Heart left ventricle (tissue), 13 donors: ENCODE data around the gene SSX2IP.

Experiments
- CTCF ChIP-seq, 12 donors: fragments of 200-600 bp; sonication (generic) in 4 of 12; IDR thresholded peaks; one replicate each; pipeline versions ENCODE4 v1.5.0 to v1.8.0; 2018 to 2022; ENCODE audit warnings: antibody characterized with exemption in 12 of 12, mild to moderate bottlenecking in 5 of 12
- POLR2A ChIP-seq, 2 donors: fragments of 450-650 bp; IDR thresholded peaks; one replicate each; pipeline ENCODE4 v1.6.1; 2017; ENCODE audit warnings: antibody characterized with exemption in 2 of 2, mild to moderate bottlenecking in 2 of 2, moderate library complexity in 2 of 2
- donor health status: ischemic (EF 13 %, LVEDD 7.1; RV severe dilation, severe dysfunction).
- donor health status: DM: no; HTN: yes; CAD: no.
- donor health status: DM: no; HTN: no; CAD: no.
- donor health status: ischemic (EF 25% LVEDD 6.9; RV normal size, moderate dysfunction).
- donor health status: ischemic (EF 25% LVEDD 5.7; RV mildly dilated, moderate dysfunction).
- donor health status: ischemic (EF 35%, LVEDD 5.7; RV mildly dilated, moderate dysfunction).
- donor health status: nonischemic (EF 11% LVEDD 7.7; RV severe dilation, severe dysfunction).
- donor health status: DM: yes; HTN: yes; CAD: no.
- donor health status: PGD.
- donor health status: ischemic (EF 29% LVEDD 5.4; RV normal size, mild dysfunction).
- donor health status: nonischemic (EF 23%, LVEDD 6.1; RV moderate dilation, normal function).

GRCh38 chr1:84737590-84737989, 47.3 kb upstream of the SSX2IP start:
- no peak for TF ChIP-seq CTCF (IDR thresholded peaks at IDR 0.05)
- no peak for TF ChIP-seq POLR2A (IDR thresholded peaks at IDR 0.05)
